NT2/D1 (cell line): ENCODE measurements around the gene REPS1.

Experiments
- SUZ12 ChIP-seq: IDR thresholded peaks from 2 replicates; pipeline ENCODE4 v1.6.1; 2011; ENCODE audit not compliant: insufficient read length, insufficient read depth; ENCODE audit errors: extremely low read depth
- ZNF274 ChIP-seq: IDR thresholded peaks from 2 replicates; pipeline ENCODE4 v1.6.1; 2011; ENCODE audit warnings: mild to moderate bottlenecking, low read depth, low read length

GRCh38 chr6:138944412-138944811, 43.6 kb downstream of the REPS1 start:
- no peak for TF ChIP-seq ZNF274
- TF ChIP-seq SUZ12 = no peak
